ENCODE results near the gene TNIK.

The TNIK gene

DNA sequence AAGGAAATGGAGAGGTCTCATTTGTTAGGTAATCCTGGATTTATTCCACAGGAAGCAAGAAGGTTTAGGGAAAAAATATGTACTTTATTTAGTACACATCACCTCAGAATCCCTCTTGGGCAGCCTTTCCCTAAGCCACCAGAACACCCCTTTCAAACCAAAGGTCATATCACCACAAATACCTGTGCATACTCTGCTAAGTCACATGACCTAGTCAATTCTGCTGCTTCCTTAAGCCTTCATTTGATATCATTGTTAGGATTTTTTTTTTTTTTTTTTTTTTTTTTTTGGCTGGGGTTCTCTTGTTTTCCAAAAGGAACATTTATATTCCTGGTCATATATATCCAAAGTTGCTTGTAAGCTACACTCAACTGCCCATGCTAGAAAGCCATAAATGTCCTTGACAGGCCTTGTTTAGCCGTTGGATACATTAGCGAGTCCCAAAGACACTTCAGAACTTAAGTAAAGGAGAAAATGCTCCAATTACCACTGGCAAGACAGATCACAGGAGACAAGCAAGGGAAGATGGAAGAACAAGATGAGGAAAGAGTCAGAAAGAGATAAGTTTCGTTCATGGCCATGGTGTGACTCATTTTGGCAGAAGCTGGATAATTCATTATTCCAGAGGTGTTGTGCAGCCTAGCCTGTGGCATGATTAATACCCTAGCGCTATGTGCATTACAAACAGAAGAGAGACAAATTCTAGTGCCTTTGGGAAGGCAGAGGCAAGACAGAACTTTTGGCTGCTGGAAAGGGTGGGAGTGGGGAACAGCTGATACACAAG, 278.1 kb downstream of the TNIK start:
- no peak for DNase-seq

DNA sequence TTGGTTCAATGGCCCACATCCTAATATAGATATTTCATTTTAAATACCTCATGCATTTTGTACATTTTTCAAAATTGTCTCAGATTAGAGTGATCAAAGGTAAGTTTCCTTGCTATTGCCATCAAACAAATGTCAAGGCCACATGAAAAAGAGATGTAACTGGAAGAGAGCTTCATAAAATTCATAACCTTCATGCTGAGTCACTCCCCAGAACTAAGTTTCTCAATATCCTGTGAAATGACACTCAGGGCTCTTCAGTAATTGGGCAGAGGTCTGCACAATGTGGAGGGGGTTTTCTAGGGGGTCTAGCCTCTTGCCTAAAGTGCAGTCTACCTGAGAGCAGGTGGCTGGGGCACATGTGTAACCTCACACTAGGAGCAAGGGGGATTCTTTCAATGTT, 281.5 kb downstream of the TNIK start:
- no peak for DNase-seq

DNA sequence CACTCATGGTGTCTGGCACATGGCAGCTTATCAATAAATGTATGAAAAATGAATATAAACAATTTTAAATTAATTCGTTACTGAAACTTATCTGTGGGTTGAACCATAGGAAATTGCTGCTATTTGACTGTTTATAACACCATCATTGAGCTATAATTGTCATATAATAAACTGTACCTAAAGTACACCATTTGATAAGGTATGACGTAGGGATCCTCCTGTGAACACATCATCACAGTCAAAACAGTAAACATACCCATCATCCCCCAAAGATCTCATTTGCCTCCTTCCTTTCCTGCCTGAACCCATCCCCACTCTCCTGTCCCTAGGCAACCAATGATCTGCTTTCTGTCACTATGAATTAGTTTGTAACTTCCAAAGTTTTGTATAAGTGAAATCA, 282.7 kb downstream of the TNIK start:
- DNase-seq: no peak

DNA sequence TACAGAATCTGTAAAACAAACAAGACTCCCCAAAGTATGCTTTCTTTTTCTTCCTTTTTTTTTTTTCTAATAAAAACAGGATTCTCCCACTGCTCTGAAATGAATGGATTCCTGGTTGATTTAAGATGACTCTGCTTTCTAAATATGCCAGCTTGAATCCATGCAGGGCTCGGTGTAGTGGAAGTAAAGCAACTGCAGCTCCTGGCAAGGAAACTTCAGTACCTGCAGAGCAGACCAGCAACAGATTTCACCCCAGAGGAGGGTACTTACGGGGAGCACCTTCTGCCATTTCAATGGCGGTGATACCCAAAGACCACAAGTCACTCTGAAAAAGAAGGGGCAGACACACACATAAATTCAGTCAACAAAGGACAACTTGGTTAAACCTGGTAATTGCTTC, 283.1 kb downstream of the TNIK start:
- no peak for DNase-seq

DNA sequence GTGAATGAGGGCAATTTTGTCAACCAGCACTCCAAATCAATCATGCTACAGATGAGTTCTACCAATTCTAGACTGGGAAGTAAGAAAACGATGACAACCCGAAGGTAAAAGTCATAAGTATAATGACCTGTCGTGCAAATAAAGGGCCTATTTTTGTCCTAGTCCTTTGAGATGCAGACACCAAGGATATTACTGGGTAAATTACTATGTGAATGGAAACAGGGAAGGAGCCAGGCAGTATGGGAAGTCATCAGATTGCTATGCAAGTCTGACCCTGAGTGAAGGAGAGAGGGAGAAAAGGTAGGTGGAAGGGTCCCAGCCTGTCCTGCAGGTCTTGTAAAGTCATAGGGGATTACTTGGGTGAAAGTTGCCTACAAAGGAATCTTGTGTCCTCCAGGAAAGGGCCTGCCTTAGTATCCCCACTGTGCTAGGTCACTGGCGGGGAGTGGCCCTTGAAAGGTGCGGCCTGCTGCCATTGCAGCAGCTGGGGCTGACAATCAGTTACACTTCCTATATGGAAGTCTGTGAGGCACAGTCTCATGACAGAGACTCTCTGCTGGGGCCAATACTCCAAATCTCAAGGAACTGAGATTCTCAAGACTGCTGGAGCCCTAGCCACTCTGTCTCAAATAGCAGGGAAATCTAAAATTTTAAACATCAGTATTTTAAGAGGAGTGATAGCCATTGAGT, 283.8 kb downstream of the TNIK start:
- no peak for DNase-seq

DNA sequence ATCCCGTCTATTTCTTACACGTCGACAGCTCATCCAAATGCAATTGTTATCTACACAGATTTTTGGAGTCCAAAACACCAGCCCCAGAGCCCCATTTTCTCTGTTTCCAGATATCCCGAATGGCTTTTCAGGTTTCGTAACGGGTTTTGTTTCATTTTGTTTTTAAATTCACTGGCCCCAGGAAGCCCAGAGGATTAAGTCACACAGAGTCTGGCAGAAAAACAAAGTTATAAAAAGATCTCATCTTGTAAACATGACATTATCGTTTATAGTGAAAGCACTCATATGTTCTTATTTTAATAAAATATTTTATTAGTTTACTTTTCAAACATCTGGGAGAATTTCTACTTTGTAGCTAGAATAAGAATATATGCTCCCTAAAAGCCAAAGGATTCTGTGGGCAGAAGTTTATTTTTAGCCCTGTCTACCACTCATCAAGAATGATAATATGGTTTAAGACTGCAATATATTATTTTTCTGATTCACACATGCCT, 284.4 kb downstream of the TNIK start:
- DNase-seq: no peak

DNA sequence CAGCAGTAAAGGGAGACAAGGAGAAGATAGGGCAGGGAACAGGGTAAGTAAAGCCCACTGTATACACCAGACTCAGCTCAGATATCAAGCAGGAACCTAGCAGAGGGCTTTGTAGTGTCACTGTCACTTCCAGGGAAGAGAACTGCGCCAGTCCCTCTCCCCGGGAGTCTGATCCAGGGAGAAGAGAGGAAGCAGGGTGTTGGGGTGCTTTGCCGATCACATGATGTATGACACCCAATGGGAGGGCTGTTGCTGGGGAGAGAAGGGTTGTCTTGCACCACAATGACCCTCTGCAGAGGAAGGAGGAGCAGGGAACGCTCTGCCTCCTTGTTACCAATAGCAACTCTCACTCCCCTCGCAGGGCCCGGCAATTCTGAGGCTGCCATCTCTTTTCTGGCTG, 286.5 kb downstream of the TNIK start:
- no peak for DNase-seq

DNA sequence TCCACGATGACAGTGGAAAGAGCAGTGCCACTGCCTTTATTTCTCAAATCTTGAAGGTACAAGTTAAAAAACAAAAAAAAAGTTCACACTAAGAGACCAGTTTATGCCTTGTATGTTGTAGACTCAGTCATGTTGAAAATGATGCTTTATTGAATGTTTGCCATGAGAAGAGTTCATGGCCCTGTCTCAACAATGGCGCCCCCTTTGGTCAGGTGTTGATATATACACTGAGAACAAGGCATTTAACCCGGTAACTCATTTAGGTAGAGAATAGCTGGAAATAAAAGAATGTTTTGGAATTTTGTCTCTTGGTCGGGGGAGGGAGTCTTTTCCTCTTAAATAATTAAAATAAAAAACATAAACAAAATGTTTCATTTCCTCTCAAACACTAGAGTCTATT, 288.1 kb downstream of the TNIK start:
- no peak for DNase-seq

DNA sequence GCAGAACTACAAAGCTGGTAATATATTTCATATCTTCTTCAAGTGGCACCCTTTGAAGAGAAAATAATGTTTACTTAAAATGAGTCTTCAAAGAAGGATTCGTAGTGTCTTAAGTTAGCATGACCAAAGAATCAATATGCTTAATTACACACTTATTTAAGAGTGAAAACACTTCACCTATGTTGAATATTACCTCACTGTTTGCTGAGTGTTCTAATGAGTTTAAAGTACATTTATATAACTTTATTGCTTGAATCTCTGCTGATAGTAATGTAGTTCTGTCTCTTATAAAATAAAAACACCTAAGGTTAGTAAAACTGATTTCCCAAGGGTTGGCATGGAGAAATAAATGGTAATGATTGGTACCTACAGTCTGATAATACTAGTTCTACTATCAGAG, 290.3 kb downstream of the TNIK start:
- DNase-seq: no peak

DNA sequence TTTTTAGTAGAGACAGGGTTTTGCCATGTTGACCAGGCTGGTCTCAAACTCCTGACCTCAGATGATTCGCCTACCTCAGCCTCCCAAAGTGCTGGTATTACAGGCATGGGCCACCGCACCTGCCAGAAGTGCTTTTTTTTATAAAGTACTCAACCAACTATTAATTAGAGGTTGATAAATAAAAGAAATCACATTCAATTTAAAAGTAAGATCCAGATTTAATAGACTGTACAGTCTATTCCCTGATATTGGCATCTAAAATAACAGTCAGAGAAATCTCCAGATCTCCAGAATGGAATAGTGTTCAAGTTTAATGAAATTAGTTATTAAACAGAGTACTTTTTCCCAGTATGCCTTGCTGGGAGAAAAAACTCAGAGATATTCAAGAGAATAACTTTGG, 290.8 kb downstream of the TNIK start:
- DNase-seq: no peak

DNA sequence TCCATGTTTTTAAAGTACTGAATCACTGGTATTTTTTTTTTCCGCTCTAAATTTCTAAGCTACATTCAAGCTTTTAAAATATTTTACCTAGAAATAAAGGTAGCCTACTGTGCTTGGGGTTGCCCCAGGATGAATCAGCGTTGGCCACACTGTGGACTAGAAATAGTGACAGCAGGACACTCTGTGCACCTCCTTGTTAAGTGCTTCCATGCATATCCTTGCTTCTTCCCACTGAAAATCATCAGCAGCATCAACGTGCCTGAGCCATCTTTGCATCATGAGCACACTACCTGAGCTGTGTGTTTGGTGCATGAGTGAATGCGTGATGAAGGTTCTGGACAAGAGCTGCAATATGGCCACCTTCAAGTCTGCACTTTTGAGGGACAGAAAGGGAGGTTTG, 291.7 kb downstream of the TNIK start:
- DNase-seq: no peak

DNA sequence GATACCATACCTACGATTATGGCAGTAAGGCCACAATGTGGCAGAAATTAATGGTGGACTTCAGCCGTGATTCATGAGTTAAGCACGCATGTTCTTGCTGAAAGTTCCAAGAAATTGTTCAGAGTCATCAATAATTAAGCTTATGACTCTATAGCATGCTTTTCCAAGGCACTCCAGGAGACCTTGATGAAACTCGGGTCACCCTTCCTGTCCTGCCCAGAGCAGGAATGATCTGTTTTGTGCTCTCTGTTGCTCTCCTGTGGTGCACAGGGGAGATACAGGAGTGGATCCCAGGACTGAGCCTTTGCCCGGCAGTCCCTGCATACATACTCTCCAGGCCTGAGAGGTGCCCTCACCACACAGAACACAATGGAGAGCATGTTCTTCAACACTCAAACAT, 292.1 kb downstream of the TNIK start:
- no peak for DNase-seq

DNA sequence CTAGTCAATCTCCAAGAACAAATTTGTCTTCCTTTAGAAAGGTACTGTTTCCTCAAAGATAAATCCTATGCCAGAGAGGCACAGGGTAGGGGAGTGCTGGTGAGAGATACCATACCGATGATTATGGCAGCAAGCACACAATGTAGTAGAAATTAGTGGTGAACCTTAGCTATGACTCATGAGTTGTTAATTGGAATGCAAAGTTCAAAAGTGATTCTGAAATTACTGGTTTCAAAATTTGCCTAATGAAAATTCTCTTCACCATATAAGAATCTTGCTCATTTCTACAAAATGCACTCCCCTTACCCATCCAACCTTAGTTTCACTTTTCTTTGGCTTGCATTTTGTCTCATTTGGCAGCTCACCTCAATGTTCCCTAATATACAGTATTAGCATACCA, 294.2 kb downstream of the TNIK start:
- no peak for DNase-seq

DNA sequence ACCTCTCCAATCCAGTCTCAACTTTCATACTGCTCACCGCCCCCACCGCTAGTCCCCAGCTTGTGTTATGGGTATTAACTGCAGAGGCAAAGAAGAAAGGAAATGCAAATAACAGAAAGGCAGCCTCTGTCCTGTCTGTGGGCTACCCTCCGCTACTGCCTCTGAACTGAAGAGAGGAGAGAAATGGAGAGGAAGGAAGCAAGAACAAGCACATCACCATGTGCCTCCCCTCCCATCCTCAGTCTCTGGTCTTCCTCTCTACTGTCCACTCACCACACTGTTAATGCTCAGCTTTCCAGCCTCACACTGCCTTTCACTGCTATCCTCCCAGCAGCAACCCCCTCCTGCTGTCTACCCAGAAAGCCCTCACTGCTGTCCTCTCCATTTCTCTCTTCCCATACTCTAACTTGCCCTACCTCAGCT, 294.7 kb downstream of the TNIK start:
- no peak for DNase-seq

DNA sequence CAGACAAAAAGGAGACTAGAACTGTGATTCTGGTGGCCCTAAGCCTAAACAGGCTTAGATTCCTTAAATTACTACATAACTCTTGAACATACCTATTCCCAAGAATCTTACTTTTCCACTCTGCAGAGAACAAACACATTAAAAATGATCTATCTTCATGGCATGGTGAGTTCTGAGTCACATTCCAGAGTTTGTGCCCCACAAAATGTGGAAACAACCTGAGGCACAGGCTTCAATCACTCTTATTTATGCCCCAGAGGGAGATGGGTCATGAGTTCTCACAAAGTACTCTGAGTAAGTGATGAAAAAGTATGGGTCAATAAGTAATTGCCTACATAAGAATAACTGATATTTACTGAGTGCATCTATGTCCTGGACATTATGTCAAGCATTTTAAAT, 296.1 kb downstream of the TNIK start:
- DNase-seq: no peak

DNA sequence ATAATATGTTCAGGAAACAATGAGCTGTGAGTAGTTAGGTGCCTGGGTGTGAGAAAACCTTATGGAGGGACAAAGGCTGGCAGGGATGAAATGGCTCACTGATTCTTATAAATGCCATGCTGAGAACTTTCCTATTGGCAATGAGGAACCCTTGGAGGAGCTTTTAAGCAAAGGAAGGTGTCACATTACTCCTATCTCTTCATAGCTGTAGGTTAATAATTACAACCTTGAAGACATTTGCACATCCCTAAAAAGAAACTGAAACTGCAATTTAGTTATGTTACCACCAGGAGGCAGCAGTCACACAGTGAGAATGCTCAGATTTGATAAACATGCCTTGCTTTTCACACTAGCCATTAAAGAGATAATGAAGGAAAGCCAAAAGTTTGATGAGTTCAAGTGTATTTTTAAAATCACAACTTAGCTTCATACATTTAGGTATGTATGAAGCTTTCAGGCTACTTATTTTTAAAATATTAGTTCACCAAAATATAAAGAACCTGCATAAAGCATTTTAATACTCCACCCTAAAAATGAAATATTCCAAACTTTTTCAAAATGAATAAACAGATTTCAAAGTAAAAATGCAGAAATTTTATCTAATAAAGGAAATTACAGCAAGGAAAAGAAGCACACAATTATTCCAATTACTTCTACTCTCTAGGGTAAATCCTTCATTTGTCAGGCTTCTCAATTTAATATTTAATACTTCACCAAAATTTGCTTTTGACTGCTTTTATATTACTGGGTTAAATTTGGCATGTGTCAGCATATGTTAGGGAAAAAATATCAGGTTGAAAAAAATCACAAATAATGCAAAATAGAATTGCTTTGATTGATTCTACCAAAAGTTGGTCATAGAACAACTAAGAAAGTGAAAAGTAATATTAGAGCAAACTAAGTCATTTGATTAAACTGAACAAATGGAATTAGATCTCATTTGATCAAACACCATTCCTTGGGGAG, 296.8 kb downstream of the TNIK start:
- no peak for DNase-seq

DNA sequence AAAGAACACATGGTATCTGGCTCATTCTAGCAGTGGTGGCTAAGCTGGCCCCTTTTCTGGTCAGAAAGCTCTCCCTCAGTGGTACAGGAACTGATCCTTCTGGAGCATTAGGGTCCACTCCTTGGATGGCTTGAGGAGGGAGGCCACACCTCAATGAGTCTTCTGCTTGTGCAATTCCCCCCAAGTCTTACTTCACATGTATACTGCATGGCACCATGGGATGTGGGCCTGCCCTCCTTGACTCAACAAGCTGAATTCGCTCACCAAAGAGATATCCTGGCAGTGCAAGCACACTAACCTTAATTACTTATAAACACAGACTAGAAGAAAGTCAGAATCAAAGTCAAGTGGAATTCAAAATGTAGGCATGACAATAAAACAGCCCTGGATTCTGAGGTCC, 299.9 kb downstream of the TNIK start:
- no peak for DNase-seq

DNA sequence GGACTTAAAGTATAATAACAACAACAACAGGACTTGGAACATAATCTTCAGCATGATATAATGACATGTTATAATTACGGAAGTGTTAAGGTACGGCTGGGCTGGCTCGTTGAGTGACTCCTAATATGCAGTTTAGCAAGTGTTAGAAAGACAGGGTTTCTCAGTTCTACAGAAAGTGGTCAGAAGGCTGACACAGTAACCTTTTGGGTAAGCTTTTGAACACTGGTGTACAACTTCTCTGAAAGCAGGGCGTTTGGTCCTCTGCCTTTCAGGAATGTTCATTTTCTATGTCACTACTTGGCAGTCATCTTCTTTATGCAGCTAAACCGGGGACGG, 300.4 kb downstream of the TNIK start:
- no peak for DNase-seq

DNA sequence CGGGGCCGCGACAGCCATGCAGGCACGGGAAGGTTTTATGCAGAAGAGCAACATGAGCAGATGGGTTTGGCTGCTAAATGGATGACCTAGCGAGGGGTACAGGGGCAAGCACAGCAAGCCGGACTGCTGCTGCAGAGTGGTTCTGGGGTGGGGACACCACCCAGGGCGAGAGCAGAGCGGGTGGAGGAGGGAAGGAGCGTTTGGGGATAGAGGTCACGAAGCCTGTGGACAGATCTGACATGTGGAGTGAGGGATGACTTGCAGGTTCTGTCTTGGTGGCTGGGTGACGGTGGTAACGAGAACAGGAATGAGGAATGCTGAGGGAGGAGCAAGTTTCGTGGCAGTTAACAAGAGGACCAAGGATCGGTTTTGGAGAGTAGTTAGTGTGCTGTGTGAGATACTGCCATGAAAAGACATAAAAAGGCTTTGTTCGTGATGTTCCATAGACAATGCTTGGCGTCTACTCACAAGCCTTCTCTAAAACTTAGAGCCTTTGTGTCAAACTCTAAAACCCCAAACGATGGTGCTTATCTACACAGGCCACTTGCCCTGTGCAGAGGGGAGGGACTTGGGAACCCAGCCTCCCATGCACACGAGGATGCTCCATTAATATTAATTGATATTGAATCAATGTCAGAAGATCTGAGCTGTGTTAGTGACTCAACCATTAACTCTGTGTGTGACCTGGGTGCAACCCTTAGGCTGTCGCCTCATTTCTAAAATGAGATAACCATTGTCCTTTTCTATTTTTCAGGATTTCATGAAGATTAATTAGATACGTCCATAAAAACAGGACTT, 301.0 kb downstream of the TNIK start:
- DNase-seq: no peak

DNA sequence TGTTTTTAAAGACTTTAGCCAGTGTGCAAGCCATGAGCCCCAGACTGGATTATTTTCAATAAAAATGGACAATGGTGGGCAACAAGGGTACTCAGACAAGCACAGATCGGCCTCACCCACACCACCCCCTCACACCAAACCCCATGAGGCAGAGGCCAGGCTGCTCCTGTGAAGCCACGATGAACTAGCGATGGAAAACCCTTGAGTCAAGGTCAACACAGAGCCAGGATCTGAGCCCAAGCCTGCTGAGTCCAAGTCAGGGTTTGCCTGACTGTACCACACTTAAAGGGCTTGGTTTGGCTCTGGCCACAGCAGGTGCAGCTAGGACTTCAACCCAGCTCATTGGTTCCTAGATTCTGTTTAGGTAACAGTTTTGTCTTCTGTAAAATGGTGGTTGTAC, 302.2 kb downstream of the TNIK start:
- no peak for DNase-seq

DNA sequence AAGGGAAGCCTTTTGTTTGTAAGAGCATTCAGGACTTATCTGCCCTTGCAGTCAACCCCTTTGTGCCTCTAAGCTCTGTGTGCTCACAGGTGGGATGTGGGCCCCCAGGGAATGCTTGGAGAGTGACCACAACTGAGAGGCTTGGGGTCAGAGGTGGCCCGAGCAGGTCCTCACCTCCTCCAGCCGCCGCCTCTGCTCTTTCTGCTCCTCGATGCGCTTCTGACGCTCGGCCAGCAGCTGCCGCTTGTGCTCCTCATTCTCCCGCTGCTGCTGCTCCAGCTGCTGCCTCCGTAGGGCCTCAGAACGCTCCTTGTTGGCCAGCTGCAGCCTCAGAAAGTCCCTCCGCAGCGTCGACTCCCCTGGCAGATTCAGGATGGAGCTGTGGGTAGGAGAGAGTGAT, 302.9 kb downstream of the TNIK start:
- DNase-seq: no peak

DNA sequence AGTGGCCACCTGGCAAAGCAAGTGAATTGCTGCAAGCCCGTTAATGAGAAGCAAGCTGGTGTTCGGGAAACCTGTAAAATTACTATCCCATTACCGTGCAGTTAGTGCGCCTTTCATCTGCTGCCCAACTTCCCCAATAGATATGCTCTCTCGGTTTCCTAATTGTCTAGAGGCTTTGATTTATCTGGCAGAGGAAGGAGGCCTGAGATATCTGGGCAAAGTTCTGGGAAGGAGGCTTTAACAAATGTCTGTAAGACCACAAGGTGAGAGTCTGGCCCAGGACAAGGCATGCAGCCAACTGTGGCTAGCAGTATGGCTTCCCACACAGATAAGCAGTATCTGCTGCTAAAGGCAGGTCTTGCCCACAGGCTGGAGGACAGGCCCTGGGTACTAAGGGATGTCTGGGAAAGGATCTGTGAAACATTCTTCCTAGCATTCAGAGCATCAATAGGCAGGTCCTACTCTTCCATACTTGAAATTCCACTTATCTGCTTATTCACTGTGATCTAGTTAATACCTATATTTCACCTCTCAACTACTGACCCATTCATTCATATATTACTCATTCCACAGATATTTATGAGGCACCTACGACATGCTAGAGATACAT, 303.7 kb downstream of the TNIK start:
- DNase-seq: no peak

All from activated effector memory CD4-positive, alpha-beta T cell treated with Interleukin-2 at 50 U/mL for 16 hours (primary cell).